Fibroblast of the conjunctiva (primary cell): Measurements from ENCODE around the gene MAN2B2.
"Not testable (repeated sequence)": the region's sequence is repeated elsewhere in the genome, so short reads cannot be mapped to it uniquely, and the experiment has no call there.

ENCODE experiments used
- DNase-seq: peaks from one replicate; pipeline ENCODE4 v3.0.0-alpha.2; 2010; ENCODE audit warnings: low read depth

The MAN2B2 gene

GRCh38 chr4:6643141-6643847, 68.3 kb downstream of the MAN2B2 start:
- DNase-seq = no peak

GRCh38 chr4:6644792-6645530, 70.0 kb downstream of the MAN2B2 start:
- DNase-seq = no peak

- DNase-seq = no peak
These were observed 72.2 kb downstream of the MAN2B2 start for GRCh38 chr4:6647169-6647568.

- DNase-seq = no peak
These were observed 72.7 kb downstream of the MAN2B2 start for GRCh38 chr4:6647582-6648230.

GRCh38 chr4:6649216-6649615, 74.2 kb downstream of the MAN2B2 start:
- no peak for DNase-seq

GRCh38 chr4:6654211-6654610, 79.2 kb downstream of the MAN2B2 start:
- not testable (repeated sequence) for DNase-seq

GRCh38 chr4:6655291-6655690, 80.3 kb downstream of the MAN2B2 start:
- DNase-seq = not testable (repeated sequence)

- no peak for DNase-seq
These were observed 80.9 kb downstream of the MAN2B2 start for GRCh38 chr4:6655924-6656323.

GRCh38 chr4:6657242-6658208, 82.5 kb downstream of the MAN2B2 start:
- no peak for DNase-seq

- no peak for DNase-seq
These were observed 83.2 kb downstream of the MAN2B2 start for GRCh38 chr4:6658209-6658595.

- DNase-seq = no peak
These were observed 83.6 kb downstream of the MAN2B2 start for GRCh38 chr4:6658597-6659075.

- no peak for DNase-seq
These were observed 84.9 kb downstream of the MAN2B2 start for GRCh38 chr4:6659897-6660296.

- no peak for DNase-seq
These were observed 85.4 kb downstream of the MAN2B2 start for GRCh38 chr4:6660430-6660829.

GRCh38 chr4:6662591-6662990, 87.6 kb downstream of the MAN2B2 start:
- no peak for DNase-seq

- no peak for DNase-seq
These were observed 88.8 kb downstream of the MAN2B2 start for GRCh38 chr4:6663596-6664393.

- no peak for DNase-seq
These were observed 90.3 kb downstream of the MAN2B2 start for GRCh38 chr4:6665320-6665654.

GRCh38 chr4:6668391-6668790, 93.4 kb downstream of the MAN2B2 start:
- no peak for DNase-seq

GRCh38 chr4:6671648-6672047, 96.7 kb downstream of the MAN2B2 start:
- DNase-seq = no peak

- DNase-seq = no peak
These were observed 97.1 kb downstream of the MAN2B2 start for GRCh38 chr4:6672131-6672530.

- DNase-seq = not testable (repeated sequence)
These were observed 97.7 kb downstream of the MAN2B2 start for GRCh38 chr4:6672541-6673190.
